GM12872 (cell line): ENCODE data around the gene CA10.

ENCODE experiments used
- TF ChIP-seq, protein P1 (sequence below): IDR thresholded peaks from 3 replicates; pipeline ENCODE4 v1.5.1; 2011; ENCODE audit warnings: low read depth, mild to moderate bottlenecking, low read length, moderate library complexity; ENCODE audit not compliant: insufficient read depth

Gene CA10

DNA sequence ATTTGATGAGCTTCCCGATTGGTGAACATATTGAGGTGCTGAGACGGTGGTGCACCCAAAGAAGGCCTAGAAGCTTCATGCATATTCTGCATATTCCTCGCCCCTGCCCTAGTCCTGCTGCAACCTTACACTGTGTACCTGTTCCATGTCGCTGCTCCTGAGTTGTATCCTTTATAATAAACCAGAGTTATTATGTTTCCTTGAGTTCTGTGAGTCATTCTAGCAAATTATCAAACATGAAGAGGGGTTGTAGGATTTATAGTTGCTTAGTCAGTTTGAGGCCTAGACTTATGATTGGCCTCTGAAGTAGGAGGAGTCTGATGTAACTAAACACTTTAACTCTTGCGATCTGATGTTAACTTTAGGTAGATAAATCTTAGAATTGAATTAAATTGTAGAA, 436.8 kb downstream of the CA10 start:
- TF ChIP-seq, protein P1, sequence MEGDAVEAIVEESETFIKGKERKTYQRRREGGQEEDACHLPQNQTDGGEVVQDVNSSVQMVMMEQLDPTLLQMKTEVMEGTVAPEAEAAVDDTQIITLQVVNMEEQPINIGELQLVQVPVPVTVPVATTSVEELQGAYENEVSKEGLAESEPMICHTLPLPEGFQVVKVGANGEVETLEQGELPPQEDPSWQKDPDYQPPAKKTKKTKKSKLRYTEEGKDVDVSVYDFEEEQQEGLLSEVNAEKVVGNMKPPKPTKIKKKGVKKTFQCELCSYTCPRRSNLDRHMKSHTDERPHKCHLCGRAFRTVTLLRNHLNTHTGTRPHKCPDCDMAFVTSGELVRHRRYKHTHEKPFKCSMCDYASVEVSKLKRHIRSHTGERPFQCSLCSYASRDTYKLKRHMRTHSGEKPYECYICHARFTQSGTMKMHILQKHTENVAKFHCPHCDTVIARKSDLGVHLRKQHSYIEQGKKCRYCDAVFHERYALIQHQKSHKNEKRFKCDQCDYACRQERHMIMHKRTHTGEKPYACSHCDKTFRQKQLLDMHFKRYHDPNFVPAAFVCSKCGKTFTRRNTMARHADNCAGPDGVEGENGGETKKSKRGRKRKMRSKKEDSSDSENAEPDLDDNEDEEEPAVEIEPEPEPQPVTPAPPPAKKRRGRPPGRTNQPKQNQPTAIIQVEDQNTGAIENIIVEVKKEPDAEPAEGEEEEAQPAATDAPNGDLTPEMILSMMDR = no peak

DNA sequence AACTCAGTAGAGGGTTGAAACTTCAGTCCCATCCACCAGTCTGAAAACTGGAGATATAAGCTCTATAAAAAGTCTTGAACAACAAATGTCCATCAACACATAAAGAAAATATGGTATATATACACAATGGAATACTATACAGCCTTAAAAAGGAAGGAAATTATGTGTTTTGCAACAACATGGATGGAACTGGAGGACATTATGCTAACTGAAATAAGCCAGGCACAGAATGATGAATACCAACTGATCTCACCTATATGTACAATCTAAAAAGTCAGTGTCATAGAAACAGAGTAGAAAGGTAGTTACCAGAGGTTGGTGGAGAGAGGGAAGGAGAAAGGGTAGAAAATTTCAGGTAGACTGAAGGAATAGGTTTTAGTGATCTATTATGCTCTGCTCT, 438.1 kb downstream of the CA10 start:
- TF ChIP-seq, protein P1 = no peak

- TF ChIP-seq, protein P1 = no peak
Observed at GRCh38 chr17:51718983-51719382, 439.5 kb downstream of the CA10 start.

DNA sequence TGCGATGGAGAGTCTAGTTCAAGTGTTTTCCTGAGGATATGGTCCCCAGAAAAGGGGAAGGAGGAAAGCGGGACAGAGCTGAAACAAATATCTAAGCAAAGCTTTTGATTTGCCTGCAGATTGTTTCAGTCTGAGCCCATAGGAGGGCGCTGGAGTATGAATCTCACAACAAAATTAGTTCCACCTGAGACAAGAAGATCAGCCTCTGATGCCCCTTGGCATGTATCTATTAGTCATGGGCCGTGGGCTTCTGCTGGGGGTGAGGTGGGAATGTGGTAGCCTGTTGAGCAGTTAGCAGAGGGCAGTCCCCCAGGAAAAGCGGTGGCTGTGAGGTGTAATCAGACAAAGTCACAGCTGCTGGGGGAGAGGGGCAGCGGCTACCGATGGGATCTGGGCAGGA, 446.9 kb downstream of the CA10 start:
- TF ChIP-seq, protein P1 = no peak

DNA sequence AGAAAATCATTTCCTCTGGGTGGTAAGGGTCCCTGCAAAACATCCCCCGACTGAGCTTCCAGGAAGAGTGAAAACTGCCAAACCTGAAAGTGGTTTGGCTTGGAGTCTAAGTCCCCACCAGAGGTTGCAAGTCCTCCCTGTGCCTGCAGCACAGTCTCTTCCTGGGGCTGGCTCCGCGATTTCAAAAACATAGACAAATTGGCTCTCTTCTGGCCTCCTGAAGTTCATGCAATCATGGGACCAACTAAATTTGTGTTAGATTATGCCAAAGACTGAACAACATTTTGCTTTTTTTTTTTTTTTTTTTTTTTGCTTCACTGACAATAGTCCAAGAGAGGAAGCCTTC, 447.9 kb downstream of the CA10 start:
- TF ChIP-seq, protein P1 = no peak

GRCh38 chr17:51709694-51710633, 448.6 kb downstream of the CA10 start:
- TF ChIP-seq, protein P1 = no peak

DNA sequence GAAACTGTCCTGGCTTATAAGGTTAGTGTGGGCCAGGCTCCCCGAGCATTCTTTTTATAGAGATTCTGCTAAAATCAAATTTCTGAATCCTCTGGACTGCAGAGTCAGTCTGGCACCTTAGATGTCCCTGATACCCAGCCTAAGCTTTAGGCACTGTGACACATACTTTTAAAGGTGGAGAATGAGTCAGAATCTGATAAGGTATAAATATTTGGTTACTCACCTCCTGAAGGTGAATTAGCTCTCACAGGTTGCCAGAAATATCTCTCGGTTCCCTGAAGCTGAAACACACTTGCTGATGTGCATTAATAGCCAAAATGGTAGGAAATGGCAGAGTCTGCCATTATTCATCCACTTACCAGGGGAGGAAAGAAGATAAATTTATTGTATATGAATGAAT, 451.3 kb downstream of the CA10 start:
- TF ChIP-seq, protein P1 = no peak
